D721Med (cell line): Measurements from ENCODE around the gene ITGAV.

Experiments
- DNase-seq: peaks from one replicate; pipeline ENCODE4 v3.0.0; 2011; ENCODE audit warnings: low spot score; ENCODE audit not compliant: insufficient read length
- FAIRE-seq: peaks from 2 replicates; lab custom pipeline; 2011; peaks lifted over from hg19 to GRCh38; lab: Jason Lieb, UNC
- TF ChIP-seq, protein P1 (sequence below): IDR thresholded peaks from 2 replicates; pipeline ENCODE4 v1.5.1; 2012; ENCODE audit warnings: mild to moderate bottlenecking, control low read depth; ENCODE audit not compliant: insufficient read depth; ENCODE audit errors: missing control alignments

ITGAV gene

DNA sequence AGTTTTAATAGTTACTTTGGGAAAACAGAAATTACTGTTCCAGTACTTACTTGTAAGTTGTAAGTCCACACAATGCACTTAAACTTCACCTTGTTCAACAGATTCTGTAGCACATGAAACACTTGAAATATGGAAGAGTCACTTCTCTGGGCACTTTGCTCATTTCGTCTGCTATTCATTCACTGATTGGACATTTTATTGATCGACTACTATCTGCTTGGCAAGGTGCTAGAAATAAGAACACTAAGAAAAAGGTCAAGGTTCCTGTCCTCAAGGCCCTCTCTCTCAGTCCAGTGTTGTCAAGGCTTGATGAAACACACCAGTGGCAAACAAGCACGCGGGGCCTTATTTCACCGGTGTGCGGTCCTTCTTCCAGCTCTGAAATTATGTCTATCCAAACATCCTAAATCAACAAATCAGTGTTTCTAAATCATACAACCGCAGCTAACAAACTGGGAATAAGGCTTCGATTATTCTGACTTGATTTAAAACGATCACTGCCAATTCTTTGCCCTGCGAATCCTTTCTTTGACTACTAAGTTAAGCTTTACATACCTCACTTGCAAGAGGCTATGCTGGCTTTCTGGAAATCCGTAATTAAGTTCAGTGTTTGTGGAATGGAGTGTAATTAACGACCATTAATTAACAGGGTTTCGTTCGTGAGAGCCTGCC is 780 bp upstream of the ITGAV start:
- TF ChIP-seq, protein P1, sequence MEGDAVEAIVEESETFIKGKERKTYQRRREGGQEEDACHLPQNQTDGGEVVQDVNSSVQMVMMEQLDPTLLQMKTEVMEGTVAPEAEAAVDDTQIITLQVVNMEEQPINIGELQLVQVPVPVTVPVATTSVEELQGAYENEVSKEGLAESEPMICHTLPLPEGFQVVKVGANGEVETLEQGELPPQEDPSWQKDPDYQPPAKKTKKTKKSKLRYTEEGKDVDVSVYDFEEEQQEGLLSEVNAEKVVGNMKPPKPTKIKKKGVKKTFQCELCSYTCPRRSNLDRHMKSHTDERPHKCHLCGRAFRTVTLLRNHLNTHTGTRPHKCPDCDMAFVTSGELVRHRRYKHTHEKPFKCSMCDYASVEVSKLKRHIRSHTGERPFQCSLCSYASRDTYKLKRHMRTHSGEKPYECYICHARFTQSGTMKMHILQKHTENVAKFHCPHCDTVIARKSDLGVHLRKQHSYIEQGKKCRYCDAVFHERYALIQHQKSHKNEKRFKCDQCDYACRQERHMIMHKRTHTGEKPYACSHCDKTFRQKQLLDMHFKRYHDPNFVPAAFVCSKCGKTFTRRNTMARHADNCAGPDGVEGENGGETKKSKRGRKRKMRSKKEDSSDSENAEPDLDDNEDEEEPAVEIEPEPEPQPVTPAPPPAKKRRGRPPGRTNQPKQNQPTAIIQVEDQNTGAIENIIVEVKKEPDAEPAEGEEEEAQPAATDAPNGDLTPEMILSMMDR, result no peak
- FAIRE-seq (no peak), DNase-seq (no peak)

DNA sequence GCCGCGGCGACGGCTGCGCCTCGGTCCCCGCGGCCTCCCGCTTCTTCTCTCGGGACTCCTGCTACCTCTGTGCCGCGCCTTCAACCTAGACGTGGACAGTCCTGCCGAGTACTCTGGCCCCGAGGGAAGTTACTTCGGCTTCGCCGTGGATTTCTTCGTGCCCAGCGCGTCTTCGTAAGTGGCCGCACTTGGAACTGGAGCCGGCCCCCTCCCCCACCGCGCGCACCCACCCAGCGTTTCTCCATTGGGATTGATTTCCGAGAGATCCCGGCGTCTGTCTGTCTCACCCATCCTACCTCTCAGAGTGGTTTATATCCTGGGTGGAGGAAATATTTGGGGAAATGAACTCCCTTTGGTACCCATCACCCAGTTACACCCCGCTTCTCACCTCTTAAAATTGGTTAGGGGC is 498 bp downstream of the ITGAV start:
- FAIRE-seq (no peak), DNase-seq (no peak)
- TF ChIP-seq, protein P1, result no peak

DNA sequence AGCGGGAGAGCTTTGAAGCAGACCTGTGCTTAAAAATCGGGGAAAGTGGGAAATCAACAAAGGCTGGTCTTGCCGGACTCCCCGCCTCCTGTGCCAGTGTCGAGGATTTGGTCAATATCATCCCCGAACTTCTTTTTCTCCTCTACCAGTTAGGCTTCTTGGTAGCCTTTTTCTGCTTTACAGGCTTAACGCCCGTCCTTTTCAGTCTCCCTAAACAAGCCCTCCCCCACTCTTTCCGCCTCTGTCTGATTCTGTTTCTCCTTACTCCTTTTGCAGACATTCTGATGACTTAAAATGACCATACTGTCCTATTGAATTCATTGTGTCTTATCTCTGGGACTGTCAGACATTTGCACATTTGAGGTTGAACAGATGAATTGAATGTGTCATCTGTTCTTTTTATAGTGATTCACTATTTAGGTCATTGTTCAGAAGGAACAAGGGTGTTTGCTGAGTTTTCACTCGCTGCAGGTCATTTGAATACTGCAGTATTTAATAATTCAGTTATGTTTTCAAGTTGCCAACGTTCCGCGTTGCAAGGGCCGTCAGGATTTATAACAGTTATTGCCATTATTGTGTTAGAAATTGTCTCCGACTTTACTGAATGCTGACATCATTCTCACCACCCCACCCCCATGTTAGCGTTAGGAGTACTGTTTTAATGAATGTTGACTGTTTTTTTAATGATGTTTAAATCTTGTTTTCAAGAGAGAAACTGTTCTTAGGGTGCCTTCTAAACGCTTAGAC is 1.1 kb downstream of the ITGAV start:
- TF ChIP-seq, protein P1, result no peak
- FAIRE-seq (no peak), DNase-seq (no peak)

DNA sequence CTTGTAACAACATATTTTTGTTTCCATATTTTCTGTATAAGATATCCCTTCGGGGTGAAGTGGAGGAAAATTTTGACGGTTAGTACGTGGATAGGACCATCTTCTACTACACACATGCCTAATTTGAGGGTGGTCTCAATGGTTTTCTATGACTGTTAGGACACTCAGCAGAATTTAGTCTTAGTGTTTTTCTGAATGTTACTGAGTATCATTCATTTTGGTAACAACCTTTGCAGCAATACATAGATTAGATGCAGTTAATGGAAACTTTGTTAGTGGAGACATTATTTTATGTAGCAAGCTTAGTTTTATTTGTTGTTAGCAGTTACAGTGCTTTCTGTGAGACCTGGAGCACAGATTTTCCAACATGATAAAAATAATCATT is 1.6 kb downstream of the ITGAV start:
- TF ChIP-seq, protein P1, result no peak
- FAIRE-seq, result no peak
- no peak for DNase-seq

DNA sequence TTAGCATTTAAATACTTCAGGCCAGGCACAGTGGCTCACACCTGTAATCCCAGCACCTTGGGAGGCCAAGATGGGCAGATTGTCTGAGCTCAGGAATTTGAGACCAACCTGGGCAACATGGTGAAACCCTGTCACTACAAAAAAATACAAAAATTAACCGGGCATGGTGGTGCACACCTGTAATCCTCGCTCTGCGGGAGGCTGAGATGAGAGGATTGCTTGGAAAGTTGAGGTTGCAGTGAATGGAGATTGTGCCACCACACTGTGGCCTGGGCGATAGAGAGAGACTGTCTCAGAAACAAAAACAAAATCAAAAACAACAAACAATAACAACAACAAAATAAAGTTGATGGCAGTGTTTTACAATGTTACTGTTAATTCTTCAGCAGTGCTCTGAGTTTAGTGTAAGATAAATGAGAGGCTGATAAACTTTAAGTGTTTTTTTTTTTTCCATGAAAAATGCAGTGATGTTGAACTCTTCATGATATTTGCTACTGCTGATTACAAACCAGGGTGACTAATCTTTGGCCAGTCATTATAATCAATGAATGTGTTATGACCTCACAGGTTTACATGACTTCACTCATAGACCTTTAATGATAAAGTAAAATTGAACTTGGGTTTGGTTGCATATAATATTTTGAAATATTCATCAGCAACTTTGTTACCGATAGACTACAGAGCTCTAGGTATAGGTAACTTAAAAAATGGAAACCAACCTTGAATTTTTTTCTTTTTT is 2.5 kb downstream of the ITGAV start:
- TF ChIP-seq, protein P1, result no peak
- DNase-seq, result no peak
- FAIRE-seq, result no peak

DNA sequence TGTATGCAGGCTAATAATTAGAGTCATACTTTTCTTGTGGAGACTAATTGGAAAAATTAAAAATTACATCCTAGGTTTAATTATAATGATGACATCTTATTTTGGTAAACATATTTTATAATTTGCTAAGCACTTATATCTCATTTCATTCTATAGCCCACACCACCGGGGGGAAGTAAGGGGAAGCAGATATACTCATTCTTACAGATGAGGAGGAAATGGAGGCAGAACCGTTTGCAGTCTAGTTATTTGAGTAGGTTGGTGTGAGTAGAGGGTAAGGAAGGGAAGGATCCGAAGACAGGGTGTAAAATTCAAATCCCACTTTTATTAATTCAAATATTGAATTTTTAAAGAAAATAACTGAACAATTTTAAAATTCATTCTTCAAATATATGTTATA is 3.7 kb downstream of the ITGAV start:
- TF ChIP-seq, protein P1, result no peak
- FAIRE-seq (no peak), DNase-seq (no peak)
